Hematopoietic multipotent progenitor cell treated with erythropoietin and hydrocortisone succinate and interleukin-3 and kit ligand, for 4 days (in vitro differentiated cells): ENCODE results near the gene SPATA25.
"Not testable (repeated sequence)": the region's sequence is repeated elsewhere in the genome, so short reads cannot be mapped to it uniquely, and the experiment has no call there.

ENCODE experiments used
- DNase-seq: peaks from one replicate; pipeline ENCODE4 v3.0.0-alpha.2; 2015

Gene SPATA25

GRCh38 chr20:45892049-45892825, 4.8 kb upstream of the SPATA25 start:
- peak; percentile 66 for DNase-seq

GRCh38 chr20:45890985-45891983, 3.9 kb upstream of the SPATA25 start, which contains the start of the genes CTSA and NEURL2:
Gene CTSA (plus strand): TSS chr20:45891335. CDS start chr20:45891569, 234 bp downstream.
Gene NEURL2 (minus strand): TSS chr20:45891208. CDS start chr20:45890991, 217 bp downstream.
- peak; percentile 94 for DNase-seq

- DNase-seq, result peak; percentile 88
Measured at GRCh38 chr20:45890077-45890984, 2.9 kb upstream of the SPATA25 start.

- no peak for DNase-seq
Measured at GRCh38 chr20:45888681-45889080, 1.3 kb upstream of the SPATA25 start.

GRCh38 chr20:45886590-45887345, 654 bp downstream of the SPATA25 start:
- no peak for DNase-seq

GRCh38 chr20:45883100-45883469, 4.3 kb downstream of the SPATA25 start:
- no peak for DNase-seq

GRCh38 chr20:45882469-45883099, 4.8 kb downstream of the SPATA25 start:
- no peak for DNase-seq

- peak; percentile 99 for DNase-seq
Measured at GRCh38 chr20:45880988-45881788, 6.2 kb downstream of the SPATA25 start, which contains the start of gene ZSWIM1. Gene ZSWIM1 (plus strand): TSS chr20:45881227. CDS start chr20:45882593, 1,366 bp downstream.

- DNase-seq, result peak; percentile 49
Measured at GRCh38 chr20:45878076-45878761, 9.2 kb downstream of the SPATA25 start.

- no peak for DNase-seq
Measured at GRCh38 chr20:45874576-45874975, 12.8 kb downstream of the SPATA25 start.

- not testable (repeated sequence) for DNase-seq
Measured at GRCh38 chr20:45874104-45874481, 13.3 kb downstream of the SPATA25 start.

GRCh38 chr20:45873409-45874103, 13.9 kb downstream of the SPATA25 start:
- DNase-seq, result peak; percentile 30

- DNase-seq, result no peak
Measured at GRCh38 chr20:45872626-45873025, 14.8 kb downstream of the SPATA25 start.

- no peak for DNase-seq
Measured at GRCh38 chr20:45867819-45868176, 19.6 kb downstream of the SPATA25 start.

- DNase-seq, result no peak
Measured at GRCh38 chr20:45867136-45867818, 20.1 kb downstream of the SPATA25 start.

GRCh38 chr20:45866454-45866853, 21.0 kb downstream of the SPATA25 start:
- DNase-seq, result no peak

GRCh38 chr20:45863543-45864470, 23.6 kb downstream of the SPATA25 start:
- DNase-seq, result peak; percentile 33
